Neutrophil (primary cell): ENCODE measurements around the gene IFITM1.
"Not testable (repeated sequence)": the region's sequence is repeated elsewhere in the genome, so short reads cannot be mapped to it uniquely, and the experiment has no call there.

Experiments
- H3K27ac ChIP-seq: fragments of 200-600 bp; sonication (generic); 2 replicates; pipeline ENCODE4 v1.5.1; 2016; ENCODE audit warnings: mild to moderate bottlenecking, moderate library complexity
- H3K27me3 ChIP-seq: fragments of 200-600 bp; sonication (generic); 2 replicates; pipeline ENCODE4 v1.6.0; 2016; ENCODE audit warnings: mild to moderate bottlenecking
- H3K36me3 ChIP-seq: fragments of 200-600 bp; sonication (generic); 2 replicates; pipeline ENCODE4 v1.5.1; 2017
- H3K4me1 ChIP-seq, 2 experiments: fragments of 200-600 bp in 1 of 2; sonication (generic) in 1 of 2; 1 replicate in 1 of 2; 2 replicates in 1 of 2; pipeline versions ENCODE4 v1.5.1 to v1.6.1; 2013 to 2016; ENCODE audit warnings: low read depth in 1 of 2, low read length in 1 of 2, mild to moderate bottlenecking in 1 of 2, moderate library complexity in 1 of 2; ENCODE audit not compliant: control insufficient read depth in 1 of 2, insufficient read depth in 1 of 2
- H3K4me3 ChIP-seq, 2 experiments: fragments of 200-600 bp in 1 of 2; sonication (generic) in 1 of 2; 1 replicate in 1 of 2; 2 replicates in 1 of 2; pipeline ENCODE4 v1.5.1; 2013 to 2016; ENCODE audit warnings: low read depth in 1 of 2, low read length in 1 of 2, mild to moderate bottlenecking in 1 of 2, moderate library complexity in 1 of 2
- H3K9me3 ChIP-seq: fragments of 200-600 bp; sonication (generic); 2 replicates; pipeline ENCODE4 v1.5.1; 2016
- CTCF ChIP-seq: fragments of 200-600 bp; sonication (generic); IDR thresholded peaks from 2 replicates; pipeline ENCODE4 v1.5.1; 2016; ENCODE audit warnings: antibody characterized with exemption

The IFITM1 gene

GRCh38 chr11:340539-341512 is 27.0 kb downstream of the IFITM1 start:
- Histone ChIP-seq H3K4me3 (no peak overlapping the region), H3K9me3 (no peaks in the 10 kb centered on the region), H3K4me1 (peaks cover 11 to 28% of the 10 kb centered on the region in 2 experiments), H3K27me3 (peaks cover 7% of the 10 kb centered on the region), H3K36me3 (no peaks in the 10 kb centered on the region), H3K27ac (no peak overlapping the region)
- TF ChIP-seq CTCF = no peak

- no peak for TF ChIP-seq CTCF
- Histone ChIP-seq H3K4me1 (peaks cover 2 to 13% of the 10 kb centered on the region in 2 experiments), H3K36me3 (no peaks in the 10 kb centered on the region), H3K4me3 (no peak overlapping the region), H3K9me3 (no peaks in the 10 kb centered on the region), H3K27ac (no peak overlapping the region), H3K27me3 (peaks cover 8% of the 10 kb centered on the region)
These were observed 28.5 kb downstream of the IFITM1 start for GRCh38 chr11:342328-342727.

- peaks cover 21% of the 10 kb centered on the region for H3K27me3 ChIP-seq
- no peak overlapping the region for H3K27ac ChIP-seq
- no peak for TF ChIP-seq CTCF
- H3K4me1 ChIP-seq = peaks cover 9 to 12% of the 10 kb centered on the region in 2 experiments
- no peaks in the 10 kb centered on the region for H3K9me3 ChIP-seq
- H3K4me3 ChIP-seq = no peak overlapping the region
- no peaks in the 10 kb centered on the region for H3K36me3 ChIP-seq
These were observed 31.2 kb downstream of the IFITM1 start for GRCh38 chr11:344836-345578.

GRCh38 chr11:346529-346928 is 32.7 kb downstream of the IFITM1 start:
- Histone ChIP-seq H3K4me3 (no peak overlapping the region), H3K27ac (no peak overlapping the region), H3K36me3 (no peaks in the 10 kb centered on the region), H3K4me1 (peaks cover 17 to 19% of the 10 kb centered on the region in 2 experiments), H3K27me3 (peaks cover 37% of the 10 kb centered on the region), H3K9me3 (no peaks in the 10 kb centered on the region)
- TF ChIP-seq CTCF = no peak

- not testable (repeated sequence) for H3K9me3 ChIP-seq, H3K27ac ChIP-seq, H3K4me3 ChIP-seq, H3K36me3 ChIP-seq
- Histone ChIP-seq H3K4me1 (peaks cover 22 to 32% of the 10 kb centered on the region in 2 experiments), H3K27me3 (peaks cover 62% of the 10 kb centered on the region)
These were observed 35.6 kb downstream of the IFITM1 start for GRCh38 chr11:349270-349954.

- not testable (repeated sequence) for H3K9me3 ChIP-seq, H3K36me3 ChIP-seq
- Histone ChIP-seq H3K27ac (peak overlapping the region; percentile 62), H3K27me3 (peaks cover 63% of the 10 kb centered on the region), H3K4me1 (peaks cover 24 to 39% of the 10 kb centered on the region in 2 experiments), H3K4me3 (peak overlapping the region in 1 of 2 experiments; percentile 50)
These were observed 36.3 kb downstream of the IFITM1 start for GRCh38 chr11:350033-350722.
